Upper lobe of left lung (tissue), 4 donors: ENCODE data around the gene TSACC.

Experiments
- POLR2A ChIP-seq, 4 donors: fragments of 450-650 bp; IDR thresholded peaks; one replicate each; pipeline ENCODE4 v1.5.1; 2016 to 2017; ENCODE audit warnings: antibody characterized with exemption in 4 of 4, mild to moderate bottlenecking in 2 of 4
- TF ChIP-seq, protein P1 (sequence below), 6 experiments: fragments of 450-650 bp in 4 of 6; fragments of 200-600 bp in 2 of 6; sonication (generic) in 2 of 6; IDR thresholded peaks; one replicate each; pipeline ENCODE4 v1.5.1; 2016 to 2019; ENCODE audit warnings: antibody characterized with exemption in 6 of 6

DNA sequence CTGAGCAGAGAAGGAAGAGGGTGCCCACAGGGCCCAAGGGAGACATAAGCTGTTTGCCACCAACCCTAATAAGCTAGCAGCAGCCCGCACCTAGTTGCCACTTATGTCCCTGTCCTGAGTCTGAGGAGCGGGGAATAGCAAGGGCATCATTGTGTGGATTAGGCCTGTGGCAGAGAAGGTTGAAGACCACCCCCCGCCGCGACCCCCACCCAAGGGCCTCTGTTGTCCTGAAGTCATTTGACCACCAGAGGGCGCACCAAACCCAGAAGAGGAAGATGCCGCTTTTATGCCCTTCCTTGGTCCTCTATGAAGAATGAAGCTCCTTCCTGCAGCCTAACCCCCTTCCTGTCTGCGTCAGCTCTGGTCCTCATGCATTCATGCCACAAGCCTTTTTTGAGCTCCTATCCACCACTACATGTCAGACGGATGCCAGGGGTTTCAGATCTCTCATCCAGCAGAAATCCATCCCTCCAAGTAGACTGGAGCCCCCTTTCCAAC is 47.3 kb downstream of the TSACC start:
- TF ChIP-seq, protein P1, sequence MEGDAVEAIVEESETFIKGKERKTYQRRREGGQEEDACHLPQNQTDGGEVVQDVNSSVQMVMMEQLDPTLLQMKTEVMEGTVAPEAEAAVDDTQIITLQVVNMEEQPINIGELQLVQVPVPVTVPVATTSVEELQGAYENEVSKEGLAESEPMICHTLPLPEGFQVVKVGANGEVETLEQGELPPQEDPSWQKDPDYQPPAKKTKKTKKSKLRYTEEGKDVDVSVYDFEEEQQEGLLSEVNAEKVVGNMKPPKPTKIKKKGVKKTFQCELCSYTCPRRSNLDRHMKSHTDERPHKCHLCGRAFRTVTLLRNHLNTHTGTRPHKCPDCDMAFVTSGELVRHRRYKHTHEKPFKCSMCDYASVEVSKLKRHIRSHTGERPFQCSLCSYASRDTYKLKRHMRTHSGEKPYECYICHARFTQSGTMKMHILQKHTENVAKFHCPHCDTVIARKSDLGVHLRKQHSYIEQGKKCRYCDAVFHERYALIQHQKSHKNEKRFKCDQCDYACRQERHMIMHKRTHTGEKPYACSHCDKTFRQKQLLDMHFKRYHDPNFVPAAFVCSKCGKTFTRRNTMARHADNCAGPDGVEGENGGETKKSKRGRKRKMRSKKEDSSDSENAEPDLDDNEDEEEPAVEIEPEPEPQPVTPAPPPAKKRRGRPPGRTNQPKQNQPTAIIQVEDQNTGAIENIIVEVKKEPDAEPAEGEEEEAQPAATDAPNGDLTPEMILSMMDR (IDR thresholded peaks at IDR 0.05), result peak; percentile 85 to 92 (median 89)
- no peak for TF ChIP-seq POLR2A (IDR thresholded peaks at IDR 0.05)
